CD4-positive, CD25-positive, alpha-beta regulatory T cell (primary cell): ENCODE measurements around the gene CA5A. TPM values are rescaled to one million over a fixed set of nuclear protein-coding genes. Genes with fewer than 3 reads are reported as not detected.
A peak's percentile ranks its signal among the peaks of the same experiment; 100 is the strongest.
"Not testable (repeated sequence)": the region's sequence is repeated elsewhere in the genome, so short reads cannot be mapped to it uniquely, and the experiment has no call there.

Experiments
- ATAC-seq, 2 donors: fragments of 150-1000 bp; cut with Tn5 transposase; one replicate each; pipeline ENCODE4 v1.10.0; 2021; ENCODE audit warnings: low read depth in 2 of 2, moderate number of reproducible peaks in 2 of 2, moderate library complexity in 1 of 2
- DNase-seq, 3 donors: peaks; one replicate each; pipeline versions ENCODE4 v3.0.0 to v3.0.0-alpha.2; 2012 to 2022; ENCODE audit warnings: mixed read lengths in 1 of 3
- H3K27ac ChIP-seq: one replicate; pipeline ENCODE4 v1.7.0; 2013; ENCODE audit warnings: mild to moderate bottlenecking, low read length; ENCODE audit not compliant: insufficient read depth, poor library complexity, severe bottlenecking
- H3K27me3 ChIP-seq: one replicate; pipeline ENCODE4 v1.7.0; 2013; ENCODE audit warnings: low read length; ENCODE audit not compliant: control insufficient read depth, insufficient read depth
- H3K36me3 ChIP-seq: one replicate; pipeline ENCODE4 v1.7.0; 2013; ENCODE audit warnings: mild to moderate bottlenecking, low read length, moderate library complexity; ENCODE audit not compliant: control insufficient read depth, insufficient read depth
- H3K4me1 ChIP-seq: 2 replicates; pipeline ENCODE4 v1.7.0; 2013; ENCODE audit warnings: mild to moderate bottlenecking, low read length; ENCODE audit not compliant: insufficient read depth, control insufficient read depth, poor library complexity, severe bottlenecking
- H3K4me3 ChIP-seq: one replicate; pipeline ENCODE4 v1.7.0; 2013; ENCODE audit warnings: low read depth, mild to moderate bottlenecking, low read length, moderate library complexity
- H3K9me3 ChIP-seq, 2 experiments: 1 replicate in 1 of 2; 2 replicates in 1 of 2; pipeline ENCODE4 v1.7.0; 2013; ENCODE audit warnings: low read length in 2 of 2, mild to moderate bottlenecking in 1 of 2, moderate library complexity in 1 of 2; ENCODE audit not compliant: control insufficient read depth in 2 of 2
- H3K27ac Mint-ChIP-seq, 3 donors: one replicate each; pipeline ENCODE4 v1.8.0; 2020 to 2022; ENCODE audit warnings: mild to moderate bottlenecking in 3 of 3, mixed read lengths in 3 of 3, moderate library complexity in 2 of 3
- H3K27me3 Mint-ChIP-seq: one replicate; pipeline ENCODE4 v1.8.0; 2022; ENCODE audit warnings: mild to moderate bottlenecking, mixed read lengths
- H3K36me3 Mint-ChIP-seq: one replicate; pipeline ENCODE4 v1.8.0; 2020; ENCODE audit warnings: mixed read lengths
- H3K4me1 Mint-ChIP-seq, 4 donors: one replicate each; pipeline ENCODE4 v1.8.0; 2020 to 2022; ENCODE audit warnings: mixed read lengths in 4 of 4, mild to moderate bottlenecking in 1 of 4
- H3K4me3 Mint-ChIP-seq, 4 donors: one replicate each; pipeline ENCODE4 v1.8.0; 2020 to 2022; ENCODE audit warnings: mild to moderate bottlenecking in 4 of 4, mixed read lengths in 4 of 4, moderate library complexity in 3 of 4
- H3K9me3 Mint-ChIP-seq, 7 donors: one replicate each; pipeline ENCODE4 v1.8.0; 2020 to 2022; ENCODE audit warnings: mixed read lengths in 7 of 7, mild to moderate bottlenecking in 3 of 7, moderate library complexity in 2 of 7
- polyA plus RNA-seq, 4 donors: library from polyadenylated mRNA; unstranded; fragments of 300-500 nt; fragmentation: Illumina TruSeq; gene quantifications; one replicate each; pipeline ENCODE4 v1.2.3, GENCODE V29; 2021
- total RNA-seq: library from RNA; stranded (reverse); gene quantifications from one replicate; pipeline ENCODE4 v1.2.3, GENCODE V29; 2022

Gene CA5A
- total and polyA plus RNA-seq, 5 donors from 2014 or later: not detected

- H3K9me3 Mint-ChIP-seq: no peaks in the 10 kb centered on the region
- peaks cover 9% of the 10 kb centered on the region for H3K27me3 Mint-ChIP-seq
- Histone ChIP-seq H3K27me3 (no peaks in the 10 kb centered on the region), H3K4me3 (no peak overlapping the region), H3K36me3 (no peaks in the 10 kb centered on the region), H3K27ac (no peak overlapping the region), H3K4me1 (no peaks in the 10 kb centered on the region), H3K9me3 (no peaks in the 10 kb centered on the region)
- ATAC-seq: no peak
- no peaks in the 10 kb centered on the region for H3K4me1 Mint-ChIP-seq
- DNase-seq: no peak
- H3K36me3 Mint-ChIP-seq: no peaks in the 10 kb centered on the region
- H3K27ac Mint-ChIP-seq: peak overlapping the region in 1 of 3 donors; percentile 20
- no peak overlapping the region for H3K4me3 Mint-ChIP-seq
Observed at GRCh38 chr16:87918866-87919680, 17.3 kb downstream of the CA5A start.

- Mint-ChIP-seq H3K27me3 (peaks cover 9% of the 10 kb centered on the region), H3K4me1 (no peaks in the 10 kb centered on the region)
- ATAC-seq: no peak
Observed at GRCh38 chr16:87918338-87918737, 18.0 kb downstream of the CA5A start.

DNA sequence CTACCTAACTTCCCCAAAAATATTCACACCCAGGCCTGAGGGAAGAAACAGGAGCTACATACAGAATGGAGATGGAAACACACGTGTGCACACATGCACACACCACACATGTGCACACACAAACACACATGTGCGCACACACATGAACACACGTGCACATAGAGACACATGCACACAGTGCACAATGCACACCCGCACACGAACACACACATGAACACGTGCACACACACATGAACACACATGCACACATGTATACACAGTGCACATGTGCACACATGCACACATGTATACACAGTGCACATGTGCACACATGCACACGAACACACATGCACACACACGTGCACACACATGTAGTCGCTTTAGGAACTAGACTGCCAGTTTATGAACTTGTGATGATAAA, 18.8 kb downstream of the CA5A start:
- Histone ChIP-seq H3K27me3 (no peaks in the 10 kb centered on the region), H3K9me3 (no peaks in the 10 kb centered on the region), H3K4me1 (no peaks in the 10 kb centered on the region), H3K27ac (no peak overlapping the region), H3K4me3 (no peak overlapping the region), H3K36me3 (no peaks in the 10 kb centered on the region)
- Mint-ChIP-seq H3K36me3 (no peaks in the 10 kb centered on the region), H3K27ac (no peak overlapping the region), H3K4me1 (no peaks in the 10 kb centered on the region), H3K27me3 (peaks cover 12% of the 10 kb centered on the region), H3K9me3 (no peaks in the 10 kb centered on the region), H3K4me3 (no peak overlapping the region)
- DNase-seq: no peak
- no peak for ATAC-seq

More at GRCh38 chr16:87918338-87918737, 18.0 kb downstream of the CA5A start:
- Mint-ChIP-seq H3K9me3 (no peaks in the 10 kb centered on the region), H3K4me3 (no peak overlapping the region), H3K27ac (no peak overlapping the region), H3K36me3 (no peaks in the 10 kb centered on the region)
- no peaks in the 10 kb centered on the region for H3K9me3 ChIP-seq
- no peak overlapping the region for H3K4me3 ChIP-seq
- DNase-seq: no peak
- H3K27me3 ChIP-seq: no peaks in the 10 kb centered on the region
- H3K4me1 ChIP-seq: no peaks in the 10 kb centered on the region
- H3K36me3 ChIP-seq: no peaks in the 10 kb centered on the region
- no peak overlapping the region for H3K27ac ChIP-seq

DNA sequence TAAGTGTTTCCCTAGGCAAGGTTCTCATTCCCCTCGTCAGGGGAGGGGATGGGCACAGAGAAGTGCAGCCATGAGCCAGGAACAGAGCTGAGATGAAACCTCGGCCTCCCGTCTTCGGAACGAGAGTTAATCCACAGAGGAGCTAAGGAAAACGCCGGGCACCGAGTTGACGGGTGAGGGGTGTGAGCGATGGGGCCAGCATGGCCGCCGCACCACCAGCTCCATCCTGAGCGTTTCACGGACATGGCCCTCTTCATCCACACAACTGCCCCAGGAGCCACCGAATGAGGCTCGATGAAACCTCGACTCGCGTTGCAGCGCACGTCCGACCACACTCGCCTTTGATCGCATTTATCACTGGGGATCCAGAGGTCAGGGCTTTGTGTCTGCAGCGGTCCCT, 21.5 kb downstream of the CA5A start:
- Mint-ChIP-seq H3K4me3 (no peak overlapping the region), H3K27me3 (peaks cover 8% of the 10 kb centered on the region), H3K27ac (peak overlapping the region in 1 of 3 donors; percentile 9), H3K9me3 (no peaks in the 10 kb centered on the region), H3K36me3 (no peaks in the 10 kb centered on the region), H3K4me1 (no peaks in the 10 kb centered on the region)
- no peak overlapping the region for H3K27ac ChIP-seq
- no peaks in the 10 kb centered on the region for H3K36me3 ChIP-seq
- H3K27me3 ChIP-seq: no peaks in the 10 kb centered on the region
- no peaks in the 10 kb centered on the region for H3K4me1 ChIP-seq
- no peaks in the 10 kb centered on the region for H3K9me3 ChIP-seq
- ATAC-seq (no peak), DNase-seq (no peak)
- H3K4me3 ChIP-seq: no peak overlapping the region

- H3K36me3 ChIP-seq, H3K9me3 Mint-ChIP-seq, H3K4me3 Mint-ChIP-seq, H3K27me3 ChIP-seq, H3K36me3 Mint-ChIP-seq, DNase-seq, H3K4me3 ChIP-seq, H3K4me1 ChIP-seq, H3K9me3 ChIP-seq, H3K27ac ChIP-seq, H3K27ac Mint-ChIP-seq, H3K4me1 Mint-ChIP-seq, H3K27me3 Mint-ChIP-seq, ATAC-seq: not testable (repeated sequence)
Observed at GRCh38 chr16:87914021-87914725, 22.2 kb downstream of the CA5A start.

DNA sequence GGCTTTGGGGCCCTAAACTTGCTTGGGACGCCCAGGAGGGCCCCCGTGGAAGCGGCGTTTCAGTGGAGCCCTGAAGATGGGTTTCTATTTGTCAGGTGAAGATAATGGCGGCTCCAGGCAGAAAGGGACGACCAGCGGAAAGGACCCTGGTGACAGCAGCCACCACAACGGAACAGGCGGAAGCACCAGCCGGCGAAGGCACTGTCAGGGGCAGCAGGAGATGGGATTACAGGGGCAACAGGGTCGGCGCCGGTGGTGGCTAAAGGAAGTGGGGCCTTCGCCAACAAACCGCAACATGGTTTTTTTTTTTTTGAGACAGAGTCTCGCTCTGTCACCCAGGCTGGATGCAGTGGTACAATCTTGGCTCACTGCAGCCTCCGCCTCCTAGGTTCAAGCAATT, 23.6 kb downstream of the CA5A start:
- H3K36me3 ChIP-seq, H3K4me3 ChIP-seq, H3K36me3 Mint-ChIP-seq, H3K27ac ChIP-seq, H3K27me3 ChIP-seq, DNase-seq, H3K4me1 ChIP-seq, H3K27me3 Mint-ChIP-seq, H3K9me3 Mint-ChIP-seq, ATAC-seq, H3K9me3 ChIP-seq, H3K4me1 Mint-ChIP-seq: not testable (repeated sequence)
- H3K4me3 Mint-ChIP-seq: peak overlapping the region in 1 of 4 donors; percentile 69
- peak overlapping the region in 1 of 3 donors; percentile 11 for H3K27ac Mint-ChIP-seq

GRCh38 chr16:87911106-87911763, 25.1 kb downstream of the CA5A start:
- H3K4me3 ChIP-seq, H3K36me3 Mint-ChIP-seq, H3K9me3 Mint-ChIP-seq, H3K36me3 ChIP-seq, H3K27me3 ChIP-seq, H3K27me3 Mint-ChIP-seq, H3K27ac Mint-ChIP-seq, DNase-seq, H3K4me1 Mint-ChIP-seq, H3K4me1 ChIP-seq, ATAC-seq, H3K9me3 ChIP-seq, H3K27ac ChIP-seq, H3K4me3 Mint-ChIP-seq: not testable (repeated sequence)
